ENCODE measurements around the gene IGFBP7.
"Not testable (repeated sequence)": the region's sequence is repeated elsewhere in the genome, so short reads cannot be mapped to it uniquely, and the experiment has no call there.

IGFBP7 gene

GRCh38 chr4:57070461-57070860 lies 39.7 kb downstream of the IGFBP7 start:
- DNase-seq (ENCODE audit: low read depth in 2 of 2), result no peak

DNA sequence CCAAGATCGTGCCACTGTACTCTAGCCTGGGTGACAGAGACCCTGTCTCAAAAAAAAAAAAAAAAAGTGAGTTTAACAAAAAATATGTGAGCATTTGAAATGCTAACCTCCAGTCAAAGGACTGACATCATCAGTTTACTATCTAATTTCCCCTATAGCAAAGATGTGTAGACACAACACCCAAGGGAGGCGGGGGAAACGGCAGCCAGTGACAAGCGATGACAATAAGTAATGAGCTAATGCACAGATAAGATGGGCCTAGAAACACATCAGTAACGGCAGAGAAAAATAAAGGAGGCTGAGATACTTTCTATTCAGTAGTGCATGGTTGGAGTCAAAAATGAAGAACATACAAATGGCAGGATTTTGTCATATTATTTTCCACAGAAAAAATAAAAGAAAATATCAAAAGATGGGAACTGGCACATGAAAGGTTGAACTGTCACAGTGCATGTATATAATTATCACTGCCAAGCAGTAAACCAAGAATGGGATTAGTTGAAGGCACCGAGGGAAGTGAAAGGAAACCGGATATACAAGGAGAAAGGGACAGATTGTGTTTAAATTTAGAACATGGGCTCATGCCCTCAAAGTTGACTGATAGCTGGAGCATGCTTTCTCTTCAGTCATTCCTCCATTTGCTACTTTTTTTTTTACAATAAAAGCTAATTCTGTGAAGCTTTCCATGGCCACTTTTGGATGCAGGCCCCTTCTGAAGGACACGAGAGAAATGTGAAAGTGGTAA lies 41.8 kb downstream of the IGFBP7 start:
- no peak for DNase-seq (ENCODE audit: low read depth in 2 of 2)

DNA sequence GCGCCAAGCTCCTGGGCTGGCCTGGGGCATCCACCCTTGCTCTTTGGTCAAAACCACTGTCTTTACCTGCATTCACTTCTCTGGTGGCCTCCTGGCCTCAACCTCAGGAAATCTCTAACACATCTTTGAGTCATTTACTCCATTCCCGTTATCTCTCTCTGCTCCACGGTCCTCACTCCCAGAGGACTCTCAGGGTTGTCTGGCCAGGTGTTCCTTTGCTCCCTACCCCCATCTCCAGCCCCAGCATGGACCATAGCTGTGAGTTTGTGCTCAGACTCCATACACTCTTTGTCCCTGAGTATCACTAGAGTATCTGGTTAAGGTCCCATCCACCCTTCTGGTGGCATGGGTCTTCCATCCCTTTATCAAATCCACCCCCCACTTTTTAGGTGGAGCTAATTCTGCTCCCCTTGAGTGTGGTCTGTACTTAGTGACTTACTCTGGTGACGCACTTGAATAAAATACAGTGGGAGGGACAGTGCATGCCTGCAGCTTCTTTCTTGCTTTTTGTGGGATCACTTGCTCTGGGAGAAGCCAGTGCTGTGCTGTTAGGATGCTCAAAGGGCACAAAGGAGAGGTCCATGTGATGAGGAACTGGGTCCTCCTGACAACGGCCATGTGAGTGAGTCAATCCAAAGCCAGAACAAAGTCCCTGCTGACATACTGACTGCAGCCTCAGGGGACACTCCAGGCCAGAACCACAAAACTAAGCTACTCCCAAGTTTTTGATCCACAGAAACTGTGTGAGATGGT lies 44.3 kb downstream of the IGFBP7 start:
- DNase-seq (ENCODE audit: low read depth in 2 of 2), result no peak

DNA sequence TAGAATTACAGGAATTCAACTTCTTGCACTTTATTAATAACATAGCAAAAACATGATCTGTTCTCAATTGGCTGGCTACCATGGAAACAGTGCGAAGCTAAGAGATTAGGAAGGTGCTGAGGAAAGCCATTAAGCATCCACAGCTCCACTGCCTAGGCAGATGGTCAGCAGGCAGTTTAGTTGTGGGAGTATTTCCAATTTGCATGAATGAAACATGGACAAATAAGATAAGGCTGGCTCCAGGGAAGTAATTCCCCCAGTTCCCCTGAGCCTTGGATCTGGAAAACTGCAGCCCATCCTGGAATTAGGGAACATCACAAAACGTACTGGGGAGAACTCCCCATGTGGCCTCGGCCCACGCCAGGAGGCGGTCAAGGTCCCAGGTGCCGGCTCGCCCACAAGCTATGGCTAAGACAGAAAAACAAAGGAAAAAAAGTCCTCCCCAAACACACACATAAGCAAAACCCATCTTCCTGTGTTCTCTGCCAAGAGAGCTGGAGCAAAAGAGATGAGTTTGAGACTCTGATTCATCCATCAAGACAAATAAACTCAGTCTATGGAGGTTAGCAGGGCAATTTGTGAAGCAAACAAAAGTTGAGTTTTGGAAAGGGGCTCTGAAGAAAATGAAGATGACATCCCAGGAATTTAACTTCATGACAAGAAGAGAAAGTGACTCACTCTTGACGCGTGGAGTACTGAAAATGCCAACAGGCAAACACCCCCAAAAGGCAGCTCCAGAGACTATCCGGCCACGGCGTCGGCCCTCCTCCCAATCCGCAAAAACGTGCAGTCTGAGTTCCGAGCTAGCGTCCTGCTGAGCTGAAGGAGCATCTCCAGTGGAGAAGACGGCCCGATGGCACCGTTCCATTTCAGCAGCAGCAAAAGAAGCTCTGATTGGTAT lies 45.1 kb downstream of the IGFBP7 start:
- no peak for DNase-seq (ENCODE audit: low read depth in 2 of 2)

GRCh38 chr4:57064120-57064519 lies 46.1 kb downstream of the IGFBP7 start:
- DNase-seq (ENCODE audit: low read depth in 2 of 2), result no peak

GRCh38 chr4:57063518-57063917 lies 46.7 kb downstream of the IGFBP7 start:
- no peak for DNase-seq (ENCODE audit: low read depth in 2 of 2)

DNA sequence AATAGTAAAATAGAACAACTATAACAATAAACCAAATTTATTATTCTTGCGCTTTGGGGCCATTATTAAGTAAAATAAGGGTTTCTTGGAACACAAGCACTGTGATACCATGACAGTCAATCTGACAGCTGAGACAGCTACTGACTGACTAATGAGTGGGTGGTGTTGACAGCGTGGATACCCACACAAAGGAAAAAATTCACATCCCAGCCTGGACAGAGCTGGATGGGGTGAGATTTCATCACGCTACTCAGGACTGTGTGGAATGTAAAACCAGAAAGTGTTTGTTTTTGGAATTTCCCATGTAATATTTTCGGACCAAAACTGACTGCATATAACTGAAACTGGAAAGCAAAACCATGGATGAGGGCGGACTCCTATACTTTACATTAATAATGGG lies 48.8 kb downstream of the IGFBP7 start:
- DNase-seq (ENCODE audit: low read depth in 2 of 2), result no peak

- not testable (repeated sequence) for DNase-seq (ENCODE audit: low read depth in 2 of 2)
These were observed 49.5 kb downstream of the IGFBP7 start for GRCh38 chr4:57060717-57061067.

DNA sequence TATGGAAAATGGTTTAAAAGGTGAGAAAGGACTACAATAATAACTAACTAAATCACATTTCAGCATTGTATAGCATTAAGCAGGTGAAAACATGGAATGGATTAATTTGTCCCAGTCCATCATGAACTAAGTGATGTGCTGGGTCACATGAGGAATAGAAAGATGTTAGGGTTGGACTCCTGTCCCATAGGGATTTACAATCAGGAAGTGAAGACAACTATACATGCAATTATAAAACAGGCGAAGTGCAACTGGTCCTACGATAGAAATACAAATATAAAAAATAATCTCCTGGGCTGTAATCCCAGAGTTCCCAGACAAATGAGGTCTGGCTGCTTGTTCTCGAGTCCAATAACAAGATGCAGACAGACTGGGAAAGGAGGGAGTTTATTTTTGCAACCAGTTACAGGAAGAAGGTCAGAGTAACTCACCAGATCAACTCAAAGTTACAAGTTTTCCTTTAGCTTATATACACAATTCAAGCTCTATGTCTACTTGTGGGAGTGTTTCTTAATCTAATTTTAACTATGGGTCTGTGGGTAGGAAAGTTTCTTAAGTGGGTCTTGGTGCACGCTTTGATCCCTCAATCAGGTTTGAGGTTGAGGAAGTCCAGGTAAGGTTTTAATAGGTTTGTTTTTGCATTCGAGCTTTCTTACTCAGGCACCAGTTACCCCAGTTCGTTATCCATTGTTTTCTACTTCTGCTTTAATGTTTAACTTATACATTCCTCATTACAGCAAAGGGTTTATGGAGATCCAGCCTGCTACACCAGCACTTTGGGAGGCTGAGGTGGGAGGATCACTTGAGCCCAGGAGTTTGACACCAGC lies 50.1 kb downstream of the IGFBP7 start:
- DNase-seq (ENCODE audit: low read depth in 2 of 2), result no peak

DNA sequence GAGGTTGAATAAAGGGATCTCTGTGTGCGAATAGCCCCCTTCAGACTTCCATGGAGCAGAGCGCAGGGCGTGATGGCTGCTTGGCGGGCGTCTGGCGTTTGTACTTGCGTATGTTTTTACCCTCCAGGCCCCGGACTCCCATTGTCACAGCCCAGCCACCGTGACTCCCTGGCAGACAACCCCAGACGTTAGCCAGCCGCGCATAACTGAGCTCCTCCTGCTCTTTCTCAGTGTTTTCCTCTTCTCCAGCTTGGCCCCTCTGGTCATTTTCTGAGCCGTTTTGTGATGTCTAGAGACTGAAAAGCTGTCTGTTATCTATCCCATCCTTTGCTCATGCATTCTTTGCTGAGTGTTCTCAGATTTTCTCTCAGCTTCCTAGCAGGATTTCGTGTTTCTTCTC lies 54.3 kb downstream of the IGFBP7 start:
- no peak for DNase-seq (ENCODE audit: low read depth in 2 of 2)

GRCh38 chr4:57053508-57053907 lies 56.7 kb downstream of the IGFBP7 start:
- DNase-seq (ENCODE audit: low read depth in 2 of 2), result no peak

DNA sequence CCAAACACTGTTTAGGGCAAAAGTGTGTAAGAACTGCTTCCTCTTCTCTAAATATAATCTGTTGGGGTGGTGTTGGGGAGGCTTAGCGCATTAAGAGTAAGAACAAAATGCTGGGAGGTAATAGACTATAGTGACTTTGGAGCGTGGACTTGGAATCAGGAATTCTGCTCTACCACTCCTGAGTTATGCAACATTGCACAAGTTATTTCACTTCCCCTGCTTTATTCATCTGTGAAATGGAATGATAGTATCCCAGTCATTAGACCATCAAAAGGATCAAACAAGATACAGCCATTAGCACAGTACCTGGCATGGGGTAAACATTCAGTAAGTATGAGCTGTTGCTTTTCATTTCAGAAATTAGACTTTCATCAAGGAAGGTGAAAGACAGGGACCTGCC lies 58.7 kb downstream of the IGFBP7 start:
- no peak for DNase-seq (ENCODE audit: low read depth in 2 of 2)

DNA sequence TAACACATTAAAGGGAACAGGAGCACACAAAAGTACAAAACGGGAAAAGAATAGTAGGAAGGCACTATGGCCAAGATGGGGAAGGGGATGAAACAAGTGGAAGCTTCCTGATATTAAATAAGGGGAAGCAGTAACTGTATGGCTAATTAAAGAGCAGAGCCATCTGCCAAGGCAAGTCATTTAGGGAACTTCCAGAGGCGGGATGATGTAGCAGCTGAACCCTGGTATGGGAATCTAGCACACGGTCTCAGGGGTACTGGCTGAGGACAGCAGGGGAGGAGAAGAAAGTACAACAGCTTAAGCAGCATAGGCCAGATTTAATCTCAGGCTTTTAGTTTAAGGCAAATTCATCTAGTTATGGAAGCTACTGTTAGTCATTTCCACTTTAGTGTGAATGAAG lies 59.1 kb downstream of the IGFBP7 start:
- no peak for DNase-seq (ENCODE audit: low read depth in 2 of 2)

DNA sequence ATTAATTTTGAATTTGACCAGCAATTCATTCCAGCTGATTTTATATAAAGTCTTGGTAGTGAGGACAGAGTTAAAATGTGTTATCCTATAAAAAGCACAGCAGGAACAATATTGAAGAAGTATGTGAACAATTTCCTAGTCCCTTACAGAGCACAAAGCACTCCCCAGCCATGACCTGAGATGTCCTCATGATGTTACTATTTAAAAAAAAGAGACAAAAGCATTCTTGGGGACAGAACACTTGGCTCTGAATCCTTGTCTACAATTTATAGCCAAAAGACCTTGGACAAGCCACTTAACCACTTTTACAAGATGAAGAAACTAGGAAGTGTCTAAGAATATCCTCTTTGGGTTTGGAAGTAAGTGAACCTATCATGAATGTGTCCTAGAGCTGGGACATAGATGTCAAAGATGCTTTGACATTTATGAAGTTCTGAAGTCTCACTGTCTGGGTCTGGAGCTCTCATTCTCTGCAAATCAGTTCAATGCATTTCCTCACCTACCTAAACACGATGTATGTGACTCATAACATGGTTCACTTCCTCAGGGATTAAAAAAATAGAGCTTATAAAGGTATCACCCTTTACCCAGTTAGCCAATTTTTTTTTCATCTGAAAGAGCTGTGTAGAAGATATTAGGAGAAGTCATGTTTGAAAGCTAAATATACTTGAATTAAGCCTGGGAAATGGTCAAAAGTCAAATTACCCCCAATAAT lies 61.4 kb downstream of the IGFBP7 start:
- no peak for DNase-seq (ENCODE audit: low read depth in 2 of 2)

DNA sequence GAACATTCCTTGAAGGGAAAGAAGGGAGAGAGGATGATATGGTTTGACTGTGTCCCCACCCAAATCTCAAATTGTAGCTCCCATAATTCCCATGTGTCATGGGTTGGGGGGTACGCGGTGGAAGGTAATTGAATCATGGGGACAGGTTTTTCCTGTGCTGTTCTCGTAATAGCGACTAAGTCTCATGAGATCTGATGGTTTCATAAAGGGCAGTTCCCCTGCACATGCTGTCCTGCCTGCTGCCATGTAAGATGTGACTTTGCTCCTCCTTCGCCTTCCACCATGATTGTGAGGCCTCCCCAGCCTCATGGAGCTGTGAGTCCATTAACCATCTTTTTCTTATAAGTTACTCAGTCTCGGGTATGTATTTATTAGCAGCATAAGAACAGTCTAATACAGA lies 63.1 kb downstream of the IGFBP7 start:
- DNase-seq (ENCODE audit: low read depth in 2 of 2), result not testable (repeated sequence)

DNA sequence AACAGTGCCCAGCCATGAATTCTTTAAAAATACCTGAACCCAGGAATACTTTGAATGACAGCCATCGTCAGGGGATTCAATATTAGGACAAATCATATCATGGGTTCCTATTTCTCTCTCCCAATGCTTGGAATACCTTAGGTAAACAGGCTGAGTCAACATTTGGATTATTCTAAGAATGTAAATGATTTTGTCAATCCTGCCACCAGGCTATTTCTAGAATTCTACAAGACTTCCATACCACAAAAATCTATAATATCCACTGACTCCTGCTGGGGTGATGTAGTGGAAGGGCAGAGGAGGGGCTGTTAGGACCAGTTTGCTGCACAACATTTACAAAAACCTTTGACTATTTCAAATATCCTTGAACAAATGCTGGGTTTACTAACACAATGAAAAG lies 65.2 kb downstream of the IGFBP7 start:
- no peak for DNase-seq (ENCODE audit: low read depth in 2 of 2)

DNA sequence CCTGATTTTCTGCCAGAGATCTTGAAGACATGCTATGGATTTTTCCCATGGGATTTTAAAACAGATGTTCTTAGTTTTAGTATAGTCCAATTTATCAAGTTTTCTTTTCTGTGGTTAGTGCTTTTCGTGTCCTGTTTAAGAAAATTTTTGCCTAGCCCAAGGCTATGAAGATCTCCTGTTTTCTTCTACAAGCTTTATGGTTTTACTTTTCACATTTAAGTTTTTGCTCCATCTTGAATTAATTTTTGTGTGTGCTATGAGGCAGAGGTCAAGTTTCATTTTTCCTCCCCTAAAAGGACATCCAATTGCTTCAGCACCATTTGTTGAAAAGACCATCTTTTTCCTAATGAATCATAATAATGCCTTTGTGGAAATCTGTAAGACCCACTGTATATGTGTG lies 65.9 kb downstream of the IGFBP7 start:
- no peak for DNase-seq (ENCODE audit: low read depth in 2 of 2)

GRCh38 chr4:57043347-57044251 lies 66.6 kb downstream of the IGFBP7 start:
- no peak for DNase-seq (ENCODE audit: low read depth in 2 of 2)

DNA sequence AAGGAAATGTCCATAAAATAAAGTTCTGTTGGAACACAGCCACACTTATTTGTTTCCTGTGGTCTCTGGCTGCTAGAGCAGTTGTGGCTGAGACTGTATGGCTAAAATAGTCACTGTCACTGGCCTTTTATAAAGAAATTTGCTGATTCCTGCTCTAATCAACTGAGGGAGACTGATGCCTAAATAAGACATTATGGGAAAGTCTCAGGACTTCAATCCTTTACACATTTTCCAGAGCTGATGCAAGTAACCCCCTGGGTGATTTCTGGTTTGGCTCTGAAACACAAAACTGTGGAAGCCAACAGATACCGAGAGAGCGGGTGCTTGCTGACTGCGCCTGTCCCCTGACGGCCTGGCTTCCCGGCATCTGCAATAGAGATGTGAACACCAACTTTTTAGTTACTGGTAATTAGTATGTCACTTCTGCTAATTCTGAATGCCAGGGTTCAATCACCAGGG lies 67.4 kb downstream of the IGFBP7 start:
- DNase-seq (ENCODE audit: low read depth in 2 of 2), result no peak

DNA sequence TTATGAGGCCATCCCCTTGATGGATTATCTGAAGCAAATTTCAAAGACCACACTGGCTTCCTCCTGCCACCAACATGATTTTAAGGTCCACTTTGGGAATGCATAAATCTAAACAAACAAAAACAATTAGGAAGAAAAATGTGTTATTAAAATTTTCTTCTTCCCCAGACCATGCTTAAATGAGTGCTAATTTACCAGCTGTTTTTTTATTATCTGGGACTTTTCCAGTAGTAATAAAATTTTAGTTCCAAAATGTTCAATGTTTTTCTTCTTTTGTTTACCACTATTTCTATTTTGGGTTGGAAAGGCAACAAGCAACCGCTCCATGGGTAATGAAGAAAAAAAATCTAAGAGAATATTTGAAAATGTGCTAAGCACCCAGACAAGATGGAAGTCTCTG lies 69.2 kb downstream of the IGFBP7 start:
- no peak for DNase-seq (ENCODE audit: low read depth in 2 of 2)

Measured in stimulated activated CD8-positive, alpha-beta memory T cell treated with anti-CD3 and anti-CD28 coated beads, Interleukin-15, amount 100 ng/mL, for 48 hours (primary cell).